Kidney epithelial cell (primary cell): ENCODE data around the gene SLMAP. TPM values are rescaled to one million over a fixed set of nuclear protein-coding genes. Genes with fewer than 3 reads are reported as not detected.

ENCODE experiments used
- DNase-seq: peaks from one replicate; pipeline ENCODE4 v3.0.0-alpha.2; 2010; ENCODE audit warnings: low read depth
- H3K27me3 ChIP-seq: 2 replicates; pipeline ENCODE4 v1.6.0; 2011; ENCODE audit warnings: low read length; ENCODE audit not compliant: control insufficient read depth, insufficient read depth
- H3K36me3 ChIP-seq: 2 replicates; pipeline ENCODE4 v1.5.1; 2011; ENCODE audit warnings: low read length; ENCODE audit not compliant: control insufficient read depth, insufficient read depth
- H3K4me3 ChIP-seq: 2 replicates; pipeline ENCODE4 v1.5.1; 2011; ENCODE audit warnings: low read depth, mild to moderate bottlenecking, control low read depth, low read length
- total RNA-seq: library from RNA; depleted of rRNA; stranded (reverse); fragments of >200 nt; gene quantifications from 2 replicates; pipeline ENCODE4 v1.2.3, GENCODE V29; 2015
- TF ChIP-seq, protein P1 (sequence below): IDR thresholded peaks from 2 replicates; pipeline ENCODE4 v1.5.1; 2011; ENCODE audit warnings: mild to moderate bottlenecking, moderate library complexity, low read length, control low read depth, inconsistent platforms; ENCODE audit not compliant: insufficient read depth, poor library complexity, severe bottlenecking

SLMAP gene
- total RNA-seq, 1 donor from 2014 or later, result 48.6 TPM

DNA sequence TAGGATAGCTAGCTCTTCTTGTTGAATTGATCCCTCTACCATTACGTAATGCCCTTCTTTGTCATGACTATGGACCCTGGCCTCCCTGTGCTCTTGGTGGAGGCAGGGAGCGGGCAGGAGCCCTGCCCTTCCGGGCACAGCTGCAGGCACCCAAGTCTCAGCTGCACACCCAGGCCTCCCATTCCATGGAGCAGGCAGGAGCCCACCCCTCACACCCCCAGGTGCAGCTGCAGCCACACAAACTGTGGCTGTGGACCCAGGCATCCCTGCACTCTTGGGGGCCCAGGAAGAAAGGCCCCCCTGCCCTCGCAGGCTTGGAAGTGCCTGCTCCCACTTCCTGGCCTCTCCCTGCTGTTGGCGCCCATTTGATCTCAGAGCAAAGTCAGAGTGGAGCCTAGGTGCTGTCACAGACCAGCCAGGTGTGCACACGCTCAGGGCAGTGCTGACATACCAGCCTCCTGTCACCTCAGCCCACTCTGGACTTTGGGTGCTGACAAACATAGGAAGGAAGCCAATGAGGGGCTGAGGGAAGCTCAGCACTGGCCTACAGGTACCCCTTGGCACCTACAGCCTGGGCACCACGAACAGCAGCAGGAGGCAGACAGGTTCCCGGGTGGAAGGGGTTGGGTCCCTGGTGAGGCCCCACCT is 53.0 kb downstream of the SLMAP start:
- no peak overlapping the region for H3K4me3 ChIP-seq
- no peaks in the 10 kb centered on the region for H3K27me3 ChIP-seq
- TF ChIP-seq, protein P1, sequence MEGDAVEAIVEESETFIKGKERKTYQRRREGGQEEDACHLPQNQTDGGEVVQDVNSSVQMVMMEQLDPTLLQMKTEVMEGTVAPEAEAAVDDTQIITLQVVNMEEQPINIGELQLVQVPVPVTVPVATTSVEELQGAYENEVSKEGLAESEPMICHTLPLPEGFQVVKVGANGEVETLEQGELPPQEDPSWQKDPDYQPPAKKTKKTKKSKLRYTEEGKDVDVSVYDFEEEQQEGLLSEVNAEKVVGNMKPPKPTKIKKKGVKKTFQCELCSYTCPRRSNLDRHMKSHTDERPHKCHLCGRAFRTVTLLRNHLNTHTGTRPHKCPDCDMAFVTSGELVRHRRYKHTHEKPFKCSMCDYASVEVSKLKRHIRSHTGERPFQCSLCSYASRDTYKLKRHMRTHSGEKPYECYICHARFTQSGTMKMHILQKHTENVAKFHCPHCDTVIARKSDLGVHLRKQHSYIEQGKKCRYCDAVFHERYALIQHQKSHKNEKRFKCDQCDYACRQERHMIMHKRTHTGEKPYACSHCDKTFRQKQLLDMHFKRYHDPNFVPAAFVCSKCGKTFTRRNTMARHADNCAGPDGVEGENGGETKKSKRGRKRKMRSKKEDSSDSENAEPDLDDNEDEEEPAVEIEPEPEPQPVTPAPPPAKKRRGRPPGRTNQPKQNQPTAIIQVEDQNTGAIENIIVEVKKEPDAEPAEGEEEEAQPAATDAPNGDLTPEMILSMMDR, result no peak
- DNase-seq, result no peak
- no peaks in the 10 kb centered on the region for H3K36me3 ChIP-seq

- TF ChIP-seq, protein P1, result no peak
- Histone ChIP-seq H3K27me3 (no peaks in the 10 kb centered on the region), H3K4me3 (no peak overlapping the region), H3K36me3 (no peaks in the 10 kb centered on the region)
- DNase-seq, result no peak
Measured at GRCh38 chr3:57809609-57809968, 53.5 kb downstream of the SLMAP start.

DNA sequence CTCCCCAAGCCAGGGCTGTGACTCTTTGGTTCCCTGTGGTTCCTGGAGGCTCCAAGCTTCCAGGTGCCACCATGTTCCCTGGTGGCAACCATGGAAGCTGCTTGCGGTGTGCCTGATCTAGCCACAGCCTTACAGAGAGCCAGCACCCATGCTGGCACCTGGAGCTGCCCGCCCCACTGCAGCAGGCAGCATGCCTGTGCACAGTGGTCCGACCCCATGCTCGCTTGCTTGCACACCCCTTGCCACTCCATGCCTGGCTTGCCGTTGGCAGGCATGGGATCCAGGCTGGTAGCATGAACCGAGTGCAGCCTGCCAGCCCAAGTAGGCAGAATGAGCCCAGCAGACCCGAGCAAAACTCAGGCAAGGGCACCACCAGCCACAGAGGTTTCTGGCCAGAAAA is 53.9 kb downstream of the SLMAP start:
- no peak for DNase-seq
- no peaks in the 10 kb centered on the region for H3K36me3 ChIP-seq
- no peak overlapping the region for H3K4me3 ChIP-seq
- TF ChIP-seq, protein P1, result no peak
- no peaks in the 10 kb centered on the region for H3K27me3 ChIP-seq

GRCh38 chr3:57810471-57811137 is 54.5 kb downstream of the SLMAP start:
- no peaks in the 10 kb centered on the region for H3K27me3 ChIP-seq
- no peak overlapping the region for H3K4me3 ChIP-seq
- no peak for DNase-seq
- TF ChIP-seq, protein P1, result no peak
- H3K36me3 ChIP-seq, result no peaks in the 10 kb centered on the region

- no peak for DNase-seq
- Histone ChIP-seq H3K4me3 (no peak overlapping the region), H3K27me3 (no peaks in the 10 kb centered on the region), H3K36me3 (no peaks in the 10 kb centered on the region)
- TF ChIP-seq, protein P1, result no peak
Measured at GRCh38 chr3:57815036-57815435, 58.9 kb downstream of the SLMAP start.

DNA sequence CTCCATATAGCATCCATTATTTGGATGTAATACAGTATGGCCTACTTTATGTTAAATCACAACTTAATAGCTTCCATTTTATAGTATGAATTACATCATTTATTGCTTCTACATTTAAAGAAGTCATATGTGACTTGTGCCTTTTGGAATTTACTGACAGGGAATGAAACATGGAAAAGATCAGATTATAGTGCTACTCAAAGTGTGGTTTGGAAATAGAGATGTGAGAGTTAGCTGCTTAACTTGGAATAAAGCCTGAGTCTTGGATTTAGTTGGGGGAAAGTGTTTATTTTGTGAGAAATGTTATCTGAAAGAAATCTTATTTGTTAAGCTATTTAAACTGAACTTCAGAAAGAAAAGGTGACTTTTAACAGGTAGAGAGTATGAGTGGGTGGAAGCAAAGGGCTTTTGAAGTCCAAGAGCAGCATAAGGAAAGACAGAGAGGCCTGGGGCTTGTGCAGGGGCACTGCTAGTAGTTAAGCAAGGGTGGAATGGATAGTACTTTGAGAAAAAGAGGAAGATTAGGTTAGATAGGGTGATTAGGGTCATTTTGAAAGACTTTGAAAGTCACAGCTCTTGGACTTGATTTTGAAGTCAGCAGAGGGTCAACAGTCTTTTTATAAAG is 60.5 kb downstream of the SLMAP start:
- Histone ChIP-seq H3K4me3 (no peak overlapping the region), H3K27me3 (no peaks in the 10 kb centered on the region), H3K36me3 (no peaks in the 10 kb centered on the region)
- TF ChIP-seq, protein P1, result no peak
- no peak for DNase-seq
